Amygdala (tissue), 56 donors: ENCODE measurements around the gene COQ4.

Source experiments
- DNase-seq, 56 donors: peaks; one replicate each; lab custom pipeline; 2025; lab: John Stamatoyannopoulos, UW

The COQ4 gene

GRCh38 chr9:128370752-128371629 lies 48.4 kb downstream of the COQ4 start, which contains the start of gene URM1:
URM1 (plus strand) TSS chr9:128371374; CDS start chr9:128371381, 7 bp downstream.
- peak; percentile 51 to 98 (median 94) for DNase-seq

- no peak for DNase-seq
Observed at GRCh38 chr9:128371630-128372117, 49.0 kb downstream of the COQ4 start.

- peak in 36 of 56 donors; percentile 17 to 87 (median 52) for DNase-seq
Observed at GRCh38 chr9:128372188-128372641, 49.6 kb downstream of the COQ4 start.

GRCh38 chr9:128372784-128373183 lies 50.1 kb downstream of the COQ4 start:
- no peak for DNase-seq

DNA sequence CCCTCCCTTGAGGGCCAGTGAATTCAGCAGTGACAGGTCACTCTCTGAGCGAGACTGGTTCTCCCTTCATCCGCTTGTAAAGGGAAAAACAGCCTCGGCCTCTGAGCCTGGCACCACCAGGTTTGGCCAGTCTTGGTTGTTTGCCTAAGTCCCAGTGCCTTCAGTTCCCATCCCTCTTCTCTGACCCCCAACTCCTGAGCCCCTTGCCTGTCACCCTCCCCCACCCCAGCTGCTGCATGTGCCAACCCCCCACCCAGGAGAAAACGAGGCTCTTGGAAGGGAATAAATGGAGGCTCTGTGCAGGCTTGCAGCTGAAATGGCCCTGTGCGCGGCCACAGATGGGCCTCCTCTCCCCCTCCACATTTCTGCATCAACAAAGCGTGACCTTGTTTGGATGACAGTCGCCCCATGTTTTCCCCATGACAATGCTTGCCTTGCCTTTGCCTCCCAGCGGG lies 51.6 kb downstream of the COQ4 start:
- DNase-seq = peak in 52 of 56 donors; percentile 40 to 97 (median 83)

GRCh38 chr9:128375865-128376264 lies 53.2 kb downstream of the COQ4 start:
- DNase-seq = no peak

DNA sequence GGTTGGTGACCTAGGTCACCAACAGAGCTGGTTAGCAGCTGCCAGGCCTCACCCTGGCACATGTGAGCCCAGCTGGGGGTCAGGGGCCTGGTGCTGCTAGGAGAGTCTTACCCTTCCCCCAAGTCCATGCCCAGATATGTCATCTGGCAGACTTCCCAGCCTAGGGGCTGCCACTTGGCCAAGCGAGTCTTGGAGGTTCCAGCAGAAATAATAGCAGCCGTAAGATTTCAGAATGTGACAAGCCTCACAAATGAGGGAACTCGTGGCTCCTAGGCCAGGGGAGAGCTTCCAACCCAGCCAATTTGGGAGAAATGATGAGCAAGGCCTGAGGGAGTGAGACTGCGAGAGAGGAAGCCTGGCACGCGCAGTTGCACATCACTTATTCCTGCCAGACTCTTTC lies 59.6 kb downstream of the COQ4 start:
- peak in 37 of 56 donors; percentile 30 to 75 (median 51) for DNase-seq

GRCh38 chr9:128383007-128383753 lies 60.5 kb downstream of the COQ4 start:
- peak in 45 of 56 donors; percentile 18 to 83 (median 56) for DNase-seq
